HEK293 (cell line): Measurements from ENCODE around the gene RASSF8.

Source experiments
- KLF8 ChIP-seq: fragments of 450-650 bp; formaldehyde crosslinking; IDR thresholded peaks from 2 replicates; pipeline ENCODE4 v1.5.1; 2016; ENCODE audit warnings: missing biosample characterization, missing genetic modification characterization
- KLF9 ChIP-seq: fragments of 450-650 bp; formaldehyde crosslinking; IDR thresholded peaks from 2 replicates; pipeline ENCODE4 v1.5.1; 2016; ENCODE audit warnings: missing biosample characterization, missing genetic modification characterization, low read depth
- OSR2 ChIP-seq: fragments of 450-650 bp; formaldehyde crosslinking; IDR thresholded peaks from 2 replicates; pipeline ENCODE4 v1.5.1; 2016; ENCODE audit warnings: missing biosample characterization, missing genetic modification characterization
- PBX3 ChIP-seq: sonication (generic); formaldehyde crosslinking; IDR thresholded peaks from 2 replicates; pipeline ENCODE4 v1.8.1; 2022; ENCODE audit warnings: mild to moderate bottlenecking, moderate library complexity, missing genetic modification reagents
- RBAK ChIP-seq: fragments of 450-650 bp; formaldehyde crosslinking; IDR thresholded peaks from 2 replicates; pipeline ENCODE4 v1.5.1; 2016; ENCODE audit warnings: missing biosample characterization, missing genetic modification characterization
- SP3 ChIP-seq: fragments of 450-650 bp; formaldehyde crosslinking; IDR thresholded peaks from 2 replicates; pipeline ENCODE4 v1.5.1; 2016; ENCODE audit warnings: missing biosample characterization, missing genetic modification characterization
- SP7 ChIP-seq: fragments of 450-650 bp; formaldehyde crosslinking; IDR thresholded peaks from 2 replicates; pipeline ENCODE4 v1.5.1; 2016; ENCODE audit warnings: missing biosample characterization, missing genetic modification characterization
- TSHZ1 ChIP-seq: fragments of 450-650 bp; formaldehyde crosslinking; IDR thresholded peaks from 2 replicates; pipeline ENCODE4 v1.5.1; 2016; ENCODE audit warnings: missing biosample characterization, missing genetic modification characterization, borderline replicate concordance
- ZBTB11 ChIP-seq: fragments of 450-650 bp; formaldehyde crosslinking; conservative IDR thresholded peaks from 2 replicates; pipeline ENCODE4 v1.5.1; 2016; ENCODE audit warnings: low read depth, missing biosample characterization, missing genetic modification characterization
- ZBTB17 ChIP-seq: fragments of 450-650 bp; formaldehyde crosslinking; IDR thresholded peaks from 2 replicates; pipeline ENCODE4 v1.5.1; 2016; ENCODE audit warnings: missing biosample characterization, missing genetic modification characterization
- ZBTB20 ChIP-seq: fragments of 450-650 bp; formaldehyde crosslinking; IDR thresholded peaks from 2 replicates; pipeline ENCODE4 v1.5.1; 2016; ENCODE audit warnings: missing biosample characterization, missing genetic modification characterization
- ZBTB48 ChIP-seq: fragments of 450-650 bp; formaldehyde crosslinking; IDR thresholded peaks from 2 replicates; pipeline ENCODE4 v1.5.1; 2016; ENCODE audit warnings: missing biosample characterization, missing genetic modification characterization
- ZNF26 ChIP-seq: fragments of 450-650 bp; formaldehyde crosslinking; IDR thresholded peaks from 2 replicates; pipeline ENCODE4 v1.5.1; 2016; ENCODE audit warnings: missing biosample characterization, missing genetic modification characterization
- ZNF266 ChIP-seq: fragments of 450-650 bp; formaldehyde crosslinking; IDR thresholded peaks from 2 replicates; pipeline ENCODE4 v1.5.1; 2016; ENCODE audit warnings: missing biosample characterization, missing genetic modification characterization, low read depth
- ZNF302 ChIP-seq: fragments of 450-650 bp; formaldehyde crosslinking; IDR thresholded peaks from 2 replicates; pipeline ENCODE4 v1.5.1; 2016; ENCODE audit warnings: missing biosample characterization, missing genetic modification characterization, low read depth
- ZNF324 ChIP-seq: fragments of 450-650 bp; formaldehyde crosslinking; IDR thresholded peaks from 2 replicates; pipeline ENCODE4 v1.5.1; 2016; ENCODE audit warnings: missing biosample characterization, missing genetic modification characterization
- ZNF335 ChIP-seq: fragments of 450-650 bp; formaldehyde crosslinking; conservative IDR thresholded peaks from 2 replicates; pipeline ENCODE4 v1.5.1; 2016; ENCODE audit warnings: missing biosample characterization, missing genetic modification characterization
- ZNF350 ChIP-seq: fragments of 450-650 bp; formaldehyde crosslinking; IDR thresholded peaks from 2 replicates; pipeline ENCODE4 v1.5.0; 2017; ENCODE audit warnings: missing biosample characterization, mild to moderate bottlenecking, missing genetic modification characterization
- ZNF366 ChIP-seq: fragments of 450-650 bp; formaldehyde crosslinking; conservative IDR thresholded peaks from 2 replicates; pipeline ENCODE4 v1.5.1; 2016; ENCODE audit warnings: missing biosample characterization, missing genetic modification characterization
- ZNF423 ChIP-seq: fragments of 450-650 bp; formaldehyde crosslinking; IDR thresholded peaks from 2 replicates; pipeline ENCODE4 v1.5.1; 2016; ENCODE audit warnings: missing biosample characterization, missing genetic modification characterization
- ZNF600 ChIP-seq: fragments of 450-650 bp; formaldehyde crosslinking; IDR thresholded peaks from 2 replicates; pipeline ENCODE4 v1.5.1; 2016; ENCODE audit warnings: missing biosample characterization, missing genetic modification characterization
- ZNF626 ChIP-seq: fragments of 450-650 bp; sonication (Bioruptor Pico); formaldehyde crosslinking; IDR thresholded peaks from 2 replicates; pipeline ENCODE4 v1.5.1; 2018; ENCODE audit warnings: missing biosample characterization, missing genetic modification characterization, inconsistent platforms
- ZNF629 ChIP-seq: fragments of 450-650 bp; formaldehyde crosslinking; IDR thresholded peaks from 2 replicates; pipeline ENCODE4 v1.5.1; 2017; ENCODE audit warnings: missing biosample characterization, missing genetic modification characterization
- ZNF639 ChIP-seq: fragments of 450-650 bp; formaldehyde crosslinking; IDR thresholded peaks from 2 replicates; pipeline ENCODE4 v1.5.1; 2016; ENCODE audit warnings: missing biosample characterization, missing genetic modification characterization
- ZNF660 ChIP-seq: fragments of 450-650 bp; IDR thresholded peaks from 2 replicates; pipeline ENCODE4 v1.5.1; 2018; ENCODE audit warnings: missing biosample characterization, mild to moderate bottlenecking, missing genetic modification characterization
- ZNF704 ChIP-seq: fragments of 450-650 bp; formaldehyde crosslinking; IDR thresholded peaks from 2 replicates; pipeline ENCODE4 v1.5.1; 2016; ENCODE audit warnings: missing biosample characterization, missing genetic modification characterization
- ZNF747 ChIP-seq: fragments of 450-650 bp; formaldehyde crosslinking; IDR thresholded peaks from 2 replicates; pipeline ENCODE4 v1.5.1; 2016; ENCODE audit warnings: missing biosample characterization, missing genetic modification characterization
- ZSCAN23 ChIP-seq: fragments of 450-650 bp; formaldehyde crosslinking; IDR thresholded peaks from 2 replicates; pipeline ENCODE4 v1.5.1; 2016; ENCODE audit warnings: missing biosample characterization, missing genetic modification characterization
- ZSCAN30 ChIP-seq: fragments of 450-650 bp; IDR thresholded peaks from 2 replicates; pipeline ENCODE4 v1.5.1; 2018; ENCODE audit warnings: missing biosample characterization, mild to moderate bottlenecking, missing genetic modification characterization, moderate library complexity

RASSF8 gene

GRCh38 chr12:26112703-26113147 lies 154.2 kb downstream of the RASSF8 start (continued):
- no peak for TF ChIP-seq ZNF704
- no peak for TF ChIP-seq ZNF423 (tag by site-specific recombination)
- TF ChIP-seq SP3 (tag by site-specific recombination), result peak; percentile 37; the same call in 1 of the 2 replicates
- TF ChIP-seq ZNF335, result peak; percentile 63
- peak; percentile 83 for TF ChIP-seq ZNF366 (tag by site-specific recombination)
- TF ChIP-seq ZSCAN23, result peak; percentile 51; the same call in 1 of the 2 replicates
- TF ChIP-seq ZBTB48 (tag by site-specific recombination), result peak; percentile 50; the same call in 1 of the 2 replicates
- TF ChIP-seq ZBTB20 (tag by site-specific recombination), result 0 out of 2 replicates have a peak, but pooled peaks have one; percentile 12
- TF ChIP-seq OSR2 (tag by site-specific recombination), result no peak
- TF ChIP-seq ZNF629 (tag by site-specific recombination), result peak; percentile 61; the same call in 1 of the 2 replicates
- TF ChIP-seq ZNF639 (tag by site-specific recombination), result peak; percentile 85; the same call in 1 of the 2 replicates
- peak; percentile 69 for TF ChIP-seq ZNF600 (tag by site-specific recombination)
- no peak for TF ChIP-seq ZNF302 (tag by site-specific recombination)
- TF ChIP-seq SP7 (tag by site-specific recombination), result peak; percentile 81
- TF ChIP-seq ZNF26 (tag by site-specific recombination), result 0 out of 2 replicates have a peak, but pooled peaks have one; percentile 13
- no peak for TF ChIP-seq RBAK (tag by site-specific recombination)
- TF ChIP-seq ZBTB17 (tag by site-specific recombination), result peak; percentile 93
- peak; percentile 82 for TF ChIP-seq TSHZ1
- TF ChIP-seq ZNF266 (tag by site-specific recombination), result no peak
- no peak for TF ChIP-seq ZSCAN30 (tag by site-specific recombination)
- TF ChIP-seq ZNF324 (tag by site-specific recombination), result 0 out of 2 replicates have a peak, but pooled peaks have one; percentile 48
- TF ChIP-seq ZBTB11, result peak; percentile 4; the same call in 1 of the 2 replicates
- TF ChIP-seq KLF9 (tag by site-specific recombination), result no peak
- TF ChIP-seq ZNF747, result no peak
- no peak for TF ChIP-seq ZNF350 (tag by site-specific recombination)
- no peak for TF ChIP-seq ZNF626 (tag by site-specific recombination)
- TF ChIP-seq KLF8 (tag by site-specific recombination), result peak; percentile 73
- no peak for TF ChIP-seq PBX3 (CRISPR knock-in tag)
- peak; percentile 89 for TF ChIP-seq ZNF660
